Fibroblast of pulmonary artery (primary cell): ENCODE results near the gene LRMDA.
A peak's percentile ranks its signal among the peaks of the same experiment; 100 is the strongest.

Experiments
- DNase-seq: peaks from one replicate; pipeline ENCODE4 v3.0.0-alpha.2; 2010; ENCODE audit warnings: low read depth
- H3K4me3 ChIP-seq: replicated peaks from 2 replicates; pipeline ENCODE4 v1.5.1; 2011; ENCODE audit warnings: low read depth, mild to moderate bottlenecking, control low read depth, low read length, moderate library complexity
- TF ChIP-seq, protein P1 (sequence below): IDR thresholded peaks from 2 replicates; pipeline ENCODE4 v1.5.1; 2011; ENCODE audit warnings: mild to moderate bottlenecking, control low read depth, low read length, inconsistent platforms; ENCODE audit errors: missing control alignments

Gene LRMDA

DNA sequence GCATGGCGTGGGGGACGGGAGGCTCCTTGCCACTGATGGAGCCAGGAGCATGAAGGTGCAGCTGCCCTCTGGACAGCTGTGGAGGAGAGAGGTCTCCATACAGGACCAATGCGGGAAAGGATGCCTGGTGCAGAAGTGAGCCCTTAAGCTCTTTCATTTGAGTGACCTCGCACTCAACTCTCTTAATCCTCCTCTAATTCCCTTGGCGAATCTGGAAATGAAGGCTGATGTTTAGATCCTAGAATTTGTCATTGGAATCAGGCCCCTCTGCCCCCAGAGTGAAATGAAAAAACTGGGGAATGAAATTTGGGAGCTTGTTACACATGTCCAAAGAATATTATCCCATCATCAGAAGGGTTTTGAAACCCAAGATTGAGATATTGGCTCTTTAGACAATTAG, 639.5 kb downstream of the LRMDA start:
- DNase-seq = no peak
- H3K4me3 ChIP-seq = no peak overlapping the region
- TF ChIP-seq, protein P1, sequence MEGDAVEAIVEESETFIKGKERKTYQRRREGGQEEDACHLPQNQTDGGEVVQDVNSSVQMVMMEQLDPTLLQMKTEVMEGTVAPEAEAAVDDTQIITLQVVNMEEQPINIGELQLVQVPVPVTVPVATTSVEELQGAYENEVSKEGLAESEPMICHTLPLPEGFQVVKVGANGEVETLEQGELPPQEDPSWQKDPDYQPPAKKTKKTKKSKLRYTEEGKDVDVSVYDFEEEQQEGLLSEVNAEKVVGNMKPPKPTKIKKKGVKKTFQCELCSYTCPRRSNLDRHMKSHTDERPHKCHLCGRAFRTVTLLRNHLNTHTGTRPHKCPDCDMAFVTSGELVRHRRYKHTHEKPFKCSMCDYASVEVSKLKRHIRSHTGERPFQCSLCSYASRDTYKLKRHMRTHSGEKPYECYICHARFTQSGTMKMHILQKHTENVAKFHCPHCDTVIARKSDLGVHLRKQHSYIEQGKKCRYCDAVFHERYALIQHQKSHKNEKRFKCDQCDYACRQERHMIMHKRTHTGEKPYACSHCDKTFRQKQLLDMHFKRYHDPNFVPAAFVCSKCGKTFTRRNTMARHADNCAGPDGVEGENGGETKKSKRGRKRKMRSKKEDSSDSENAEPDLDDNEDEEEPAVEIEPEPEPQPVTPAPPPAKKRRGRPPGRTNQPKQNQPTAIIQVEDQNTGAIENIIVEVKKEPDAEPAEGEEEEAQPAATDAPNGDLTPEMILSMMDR = no peak

DNA sequence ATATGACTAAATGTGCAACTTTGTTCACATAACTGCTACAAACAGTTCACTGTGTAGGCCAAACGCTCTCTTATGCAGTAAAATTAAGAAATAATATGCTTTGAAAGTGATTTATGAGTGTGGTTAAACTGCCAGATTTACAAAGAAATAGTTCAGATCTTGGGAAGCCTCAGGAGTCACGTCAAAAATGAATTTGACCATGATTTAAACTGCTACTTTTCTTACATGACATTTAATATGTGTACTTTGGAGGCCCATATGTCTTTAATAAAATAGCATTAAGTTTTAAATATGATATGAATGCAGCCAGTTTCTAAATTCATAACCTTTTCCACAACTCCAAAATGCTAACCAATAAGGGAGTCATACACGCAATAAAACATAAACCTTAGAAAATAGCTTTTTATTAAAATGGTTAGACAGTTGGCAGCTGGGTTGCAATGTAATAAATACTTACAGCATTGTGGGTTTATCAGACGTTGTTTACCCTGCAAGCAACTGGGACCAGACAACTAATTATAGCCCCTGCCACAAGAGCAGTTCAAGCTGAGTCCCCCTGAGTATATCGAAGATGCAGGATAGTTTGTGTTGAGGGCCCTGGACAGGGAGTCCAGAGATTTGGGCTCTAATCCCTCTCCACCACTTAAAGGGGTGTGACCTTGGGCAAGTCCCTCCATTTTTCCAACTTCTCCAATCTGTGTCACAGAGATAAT, 640.4 kb downstream of the LRMDA start:
- TF ChIP-seq, protein P1 = no peak
- DNase-seq = no peak
- H3K4me3 ChIP-seq = no peak overlapping the region

DNA sequence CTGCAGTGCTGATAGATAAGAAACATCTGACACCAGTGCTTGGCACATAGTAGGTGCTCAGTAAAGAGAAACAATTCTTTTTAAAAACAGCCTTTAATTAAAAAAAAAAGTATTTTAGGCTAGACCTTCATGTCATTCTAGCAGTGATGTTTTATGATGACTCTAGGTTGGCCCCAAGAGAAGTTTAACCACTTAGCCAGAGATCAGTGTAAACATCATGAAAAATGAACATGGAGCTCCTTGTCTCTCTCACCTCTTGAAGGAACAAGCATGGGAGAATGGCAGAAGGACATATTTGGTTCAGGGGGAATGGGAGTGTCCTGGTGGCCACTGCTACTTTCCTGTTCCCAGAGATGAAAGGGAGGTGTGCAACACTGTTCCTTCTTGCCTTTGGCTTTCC, 641.0 kb downstream of the LRMDA start:
- no peak for DNase-seq
- H3K4me3 ChIP-seq = no peak overlapping the region
- TF ChIP-seq, protein P1 = no peak

DNA sequence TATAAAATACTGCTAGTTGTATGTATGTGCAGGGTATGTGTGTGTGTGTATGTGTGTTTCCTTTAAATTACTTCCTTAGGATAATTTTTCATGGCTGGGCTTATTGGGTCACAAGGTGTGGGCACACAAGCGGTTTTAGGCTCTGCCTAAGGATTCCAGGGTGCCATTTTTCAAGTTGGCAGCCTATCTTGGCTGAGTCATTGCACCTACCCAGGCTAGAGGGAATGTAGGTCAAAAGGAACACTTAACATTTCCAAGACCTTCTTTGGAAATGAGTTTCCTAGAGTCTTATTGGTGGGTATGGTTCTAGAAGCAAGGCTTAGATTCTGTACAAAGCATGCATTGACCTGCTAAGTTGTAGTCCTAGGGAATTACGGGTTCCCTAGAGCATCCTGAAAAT, 642.1 kb downstream of the LRMDA start:
- TF ChIP-seq, protein P1 = no peak
- no peak for DNase-seq
- H3K4me3 ChIP-seq = no peak overlapping the region

DNA sequence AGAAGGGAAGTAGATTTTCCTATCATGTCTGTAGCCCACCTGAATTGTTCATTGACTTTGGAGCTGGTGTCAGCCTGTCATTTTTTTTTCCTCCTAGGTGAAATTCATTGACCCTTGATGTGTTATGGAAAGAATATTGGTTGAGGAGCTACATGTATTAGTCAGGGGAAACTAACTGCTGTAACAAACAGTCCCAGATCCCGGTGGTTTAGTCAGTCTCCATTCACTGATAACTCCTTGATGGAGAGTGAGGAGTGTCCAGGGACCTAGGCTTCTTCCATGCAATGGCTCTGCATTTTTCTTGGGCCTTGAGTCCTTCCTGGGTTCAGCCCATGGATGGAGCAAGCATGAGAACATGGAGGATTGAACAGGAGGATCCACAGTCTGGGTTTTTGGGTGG, 643.2 kb downstream of the LRMDA start:
- TF ChIP-seq, protein P1 = no peak
- DNase-seq = no peak
- H3K4me3 ChIP-seq = no peak overlapping the region

DNA sequence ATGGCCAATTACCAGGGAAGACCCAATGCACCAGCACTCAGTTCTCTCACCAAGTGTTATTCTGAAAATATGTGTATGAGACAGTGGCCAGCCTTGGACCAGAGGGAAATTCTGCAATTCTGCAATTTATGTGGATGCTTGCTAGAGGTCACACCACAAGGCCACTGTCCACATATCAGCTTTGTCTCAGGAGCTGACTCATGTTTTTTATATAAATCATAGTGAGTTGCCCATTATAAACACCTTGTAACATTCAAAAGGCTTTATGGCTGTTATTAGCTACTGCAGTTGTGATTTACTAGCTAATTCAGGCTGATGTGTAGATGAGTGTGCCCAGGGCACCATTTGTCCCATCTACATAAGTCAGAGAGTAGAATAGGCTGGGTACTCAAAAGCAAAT, 649.0 kb downstream of the LRMDA start:
- DNase-seq = peak; percentile 39
- H3K4me3 ChIP-seq = no peak overlapping the region
- TF ChIP-seq, protein P1 = no peak

DNA sequence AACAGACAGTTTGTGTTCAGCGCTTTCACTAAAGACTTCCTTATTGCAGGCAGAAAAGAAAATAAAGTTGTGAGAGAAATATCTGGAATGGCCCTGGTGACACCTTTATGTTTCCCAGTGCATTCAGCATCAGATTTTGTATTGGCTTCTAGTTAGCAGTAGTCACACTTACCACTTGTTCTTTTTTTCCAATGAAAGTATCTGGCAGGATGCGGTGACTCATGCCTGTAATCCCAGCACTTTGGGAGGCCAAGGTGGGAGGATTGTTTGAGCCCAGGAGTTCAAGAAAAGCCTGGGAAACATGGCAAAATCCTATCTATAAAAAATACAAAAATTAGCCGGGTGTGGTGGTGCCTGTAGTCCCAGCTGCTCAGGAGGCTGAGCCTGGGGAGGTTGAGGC, 649.6 kb downstream of the LRMDA start:
- DNase-seq = peak; percentile 22
- TF ChIP-seq, protein P1 = no peak
- H3K4me3 ChIP-seq = no peak overlapping the region
